Hypothalamus (tissue), 51 donors: Measurements from ENCODE around the gene MYO1A.
A peak's percentile ranks its signal among the peaks of the same experiment; 100 is the strongest.
"Not testable (repeated sequence)": the region's sequence is repeated elsewhere in the genome, so short reads cannot be mapped to it uniquely, and the experiment has no call there.

Source experiments
- DNase-seq, 51 donors: peaks; one replicate each; lab custom pipeline; 2025; lab: John Stamatoyannopoulos, UW

The MYO1A gene

GRCh38 chr12:57087691-57088353 lies 37.9 kb upstream of the MYO1A start:
- DNase-seq: peak in 27 of 51 donors; percentile 14 to 76 (median 46)

GRCh38 chr12:57087010-57087690 lies 37.2 kb upstream of the MYO1A start:
- peak in 45 of 51 donors; percentile 30 to 86 (median 62) for DNase-seq

DNA sequence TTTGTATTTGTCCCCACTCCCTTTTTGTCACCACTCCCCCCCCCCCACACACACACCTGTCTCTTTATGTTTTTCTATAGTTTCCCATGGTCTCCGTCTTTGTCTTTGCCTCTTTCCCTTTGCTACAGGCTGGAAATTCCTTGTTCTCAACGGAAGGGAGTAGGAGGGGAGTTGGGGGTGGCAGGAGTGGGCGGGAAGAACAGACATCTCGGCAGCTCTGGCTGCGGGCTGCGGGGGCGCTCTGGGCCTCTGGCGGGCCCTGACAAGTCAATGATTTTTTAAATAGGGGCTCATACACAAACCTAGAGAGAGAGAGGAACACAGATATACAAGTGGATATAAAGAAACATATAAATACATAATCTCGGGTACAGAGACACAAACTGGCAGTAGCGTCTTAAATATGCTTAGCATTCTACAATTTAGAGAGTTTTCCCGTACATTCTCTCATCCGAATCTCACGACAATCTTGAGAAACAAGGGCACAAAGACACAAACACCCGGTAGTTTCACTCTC lies 36.6 kb upstream of the MYO1A start:
- DNase-seq: peak in 33 of 51 donors; percentile 7 to 76 (median 32)

DNA sequence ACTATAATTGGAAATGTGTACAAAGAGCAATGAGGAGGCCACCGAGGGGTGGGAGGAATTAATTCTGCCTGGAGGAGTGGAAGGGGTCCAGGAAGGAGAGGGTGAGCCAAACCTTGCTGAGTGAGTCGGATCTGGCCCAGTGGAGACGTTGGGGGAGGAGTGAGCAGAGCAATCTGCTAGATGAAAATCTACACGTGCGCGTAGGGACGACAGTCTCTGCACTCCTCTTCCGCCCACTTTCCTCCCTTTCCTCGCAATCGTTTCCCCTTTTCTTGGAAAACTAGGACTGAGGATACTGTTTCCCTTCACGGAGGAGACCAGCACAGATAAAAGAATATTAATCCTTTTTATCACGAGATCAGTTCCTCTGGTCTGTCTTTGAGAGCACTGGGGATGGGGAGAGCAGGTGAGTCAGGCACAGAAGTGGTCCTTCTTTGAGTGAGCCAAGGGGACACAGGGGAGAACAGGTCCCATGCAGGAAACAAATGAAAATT lies 36.1 kb upstream of the MYO1A start:
- DNase-seq: peak in 5 of 51 donors; percentile 10 to 58 (median 24)

- DNase-seq: no peak
Measured at GRCh38 chr12:57080855-57081254, 30.9 kb upstream of the MYO1A start.

- no peak for DNase-seq
Measured at GRCh38 chr12:57079821-57080220, 29.9 kb upstream of the MYO1A start.

- peak; percentile 42 to 99 (median 97) for DNase-seq
Measured at GRCh38 chr12:57078519-57079404, 28.8 kb upstream of the MYO1A start, which contains the start of gene NEMP1. TSS of gene NEMP1 (minus strand) at chr12:57078791. CDS start at chr12:57078745, 46 bp downstream.

DNA sequence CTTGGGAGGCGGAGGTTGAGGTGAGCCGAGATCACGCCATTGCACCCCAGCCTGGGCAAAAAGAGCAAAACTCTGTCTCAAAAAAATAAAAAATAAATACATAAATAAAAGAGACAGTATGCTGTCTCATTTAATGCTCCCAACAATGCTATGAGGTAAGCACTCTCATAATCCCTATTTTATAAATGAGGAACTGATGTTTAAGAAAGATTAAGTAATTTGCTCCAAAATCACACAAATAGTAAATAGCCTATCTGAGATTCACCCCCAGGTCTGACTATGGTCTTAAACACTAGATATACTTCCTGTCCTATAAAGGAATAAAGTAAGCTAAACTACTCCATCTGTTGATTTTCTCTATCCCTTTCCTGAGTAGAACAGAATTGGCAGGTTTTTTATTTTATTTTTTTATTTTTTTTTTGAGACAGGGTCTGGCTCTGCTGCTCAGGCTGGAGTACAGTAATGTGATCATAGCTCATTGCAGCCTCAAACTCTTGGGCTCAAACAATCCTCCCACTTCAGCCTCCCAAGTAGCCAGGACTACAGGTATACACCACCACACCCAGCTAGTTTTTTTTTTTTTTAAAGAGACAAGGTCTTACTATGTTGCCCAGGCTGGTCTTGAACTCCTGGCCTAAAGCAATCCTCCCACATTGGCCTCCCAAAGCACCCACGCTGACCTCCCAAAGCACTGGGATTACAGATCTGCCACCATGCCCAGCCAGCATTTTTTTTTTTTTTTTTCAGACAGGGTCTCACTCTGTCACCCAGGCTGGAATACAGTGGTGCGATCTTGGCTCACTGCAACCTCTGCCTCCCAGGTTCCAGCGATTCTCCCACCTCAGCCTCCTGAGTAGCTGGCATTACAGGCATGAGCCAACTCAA lies 23.9 kb upstream of the MYO1A start:
- not testable (repeated sequence) for DNase-seq

- no peak for DNase-seq
Measured at GRCh38 chr12:57072661-57073060, 22.7 kb upstream of the MYO1A start.

GRCh38 chr12:57069523-57069922 lies 19.6 kb upstream of the MYO1A start:
- peak in 32 of 51 donors; percentile 8 to 73 (median 44) for DNase-seq

GRCh38 chr12:57066245-57066644 lies 16.3 kb upstream of the MYO1A start:
- DNase-seq: no peak

GRCh38 chr12:57063991-57064685 lies 14.2 kb upstream of the MYO1A start:
- DNase-seq: no peak

- DNase-seq: no peak
Measured at GRCh38 chr12:57058454-57058853, 8.5 kb upstream of the MYO1A start.

- DNase-seq: no peak
Measured at GRCh38 chr12:57057067-57057751, 7.3 kb upstream of the MYO1A start.

DNA sequence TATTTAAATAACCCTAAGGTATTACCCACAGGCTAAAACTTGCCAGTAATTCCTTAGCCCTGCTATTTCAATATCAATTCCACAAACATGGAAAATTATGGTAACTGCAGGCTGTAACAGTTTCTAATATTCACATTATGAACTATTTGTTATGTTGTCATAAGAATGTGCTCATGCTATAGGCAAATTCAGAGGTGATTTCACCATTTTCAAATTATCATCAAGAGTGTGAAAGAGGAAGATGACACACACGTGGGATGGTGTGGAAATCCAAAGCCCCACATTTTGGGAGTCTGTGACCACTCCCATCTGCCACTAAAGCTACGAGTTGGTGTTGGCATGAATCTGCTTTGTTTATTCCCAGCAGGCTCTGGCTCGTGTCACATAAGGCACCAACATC lies 5.9 kb upstream of the MYO1A start:
- no peak for DNase-seq

GRCh38 chr12:57053901-57054300 lies 4.0 kb upstream of the MYO1A start:
- DNase-seq: not testable (repeated sequence)

- DNase-seq: not testable (repeated sequence)
Measured at GRCh38 chr12:57053146-57053545, 3.2 kb upstream of the MYO1A start.

DNA sequence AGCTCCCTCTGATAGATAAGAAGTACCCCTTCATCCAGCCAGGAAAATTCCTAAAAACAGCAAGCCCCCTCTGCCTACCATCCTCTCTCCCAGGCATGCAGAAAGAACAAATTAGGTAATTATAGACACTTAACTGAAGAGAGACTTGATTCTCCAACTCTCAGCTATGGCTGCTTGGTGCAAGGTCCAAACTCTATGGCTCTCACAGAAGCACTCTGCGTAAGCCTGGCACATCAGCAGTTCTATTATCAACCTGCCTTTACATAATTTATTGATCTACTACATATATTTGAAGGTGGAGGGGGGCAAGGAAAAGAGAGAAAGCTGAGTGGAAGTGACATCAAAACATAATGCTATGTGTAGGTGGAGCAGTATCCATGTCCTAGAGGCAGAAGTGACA lies 1.1 kb upstream of the MYO1A start:
- DNase-seq: no peak

DNA sequence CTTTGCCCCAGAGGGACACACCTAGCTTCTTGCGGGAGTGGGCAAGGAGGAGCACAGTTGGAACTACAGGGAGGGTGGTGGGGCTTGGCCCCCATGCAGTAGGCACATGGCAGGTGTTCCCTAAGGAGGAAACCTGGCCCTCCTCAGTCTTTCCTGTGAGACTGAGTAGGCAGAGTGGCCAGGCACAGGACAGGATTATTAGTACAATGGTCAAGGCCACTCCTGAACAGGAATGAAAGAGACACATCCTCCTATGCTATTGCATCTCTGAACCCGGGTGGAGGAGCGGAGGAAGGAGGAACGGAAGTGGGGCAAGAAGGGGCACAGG lies 846 bp downstream of the MYO1A start:
- no peak for DNase-seq
